Measurements from ENCODE around the gene ASB13.

DNA sequence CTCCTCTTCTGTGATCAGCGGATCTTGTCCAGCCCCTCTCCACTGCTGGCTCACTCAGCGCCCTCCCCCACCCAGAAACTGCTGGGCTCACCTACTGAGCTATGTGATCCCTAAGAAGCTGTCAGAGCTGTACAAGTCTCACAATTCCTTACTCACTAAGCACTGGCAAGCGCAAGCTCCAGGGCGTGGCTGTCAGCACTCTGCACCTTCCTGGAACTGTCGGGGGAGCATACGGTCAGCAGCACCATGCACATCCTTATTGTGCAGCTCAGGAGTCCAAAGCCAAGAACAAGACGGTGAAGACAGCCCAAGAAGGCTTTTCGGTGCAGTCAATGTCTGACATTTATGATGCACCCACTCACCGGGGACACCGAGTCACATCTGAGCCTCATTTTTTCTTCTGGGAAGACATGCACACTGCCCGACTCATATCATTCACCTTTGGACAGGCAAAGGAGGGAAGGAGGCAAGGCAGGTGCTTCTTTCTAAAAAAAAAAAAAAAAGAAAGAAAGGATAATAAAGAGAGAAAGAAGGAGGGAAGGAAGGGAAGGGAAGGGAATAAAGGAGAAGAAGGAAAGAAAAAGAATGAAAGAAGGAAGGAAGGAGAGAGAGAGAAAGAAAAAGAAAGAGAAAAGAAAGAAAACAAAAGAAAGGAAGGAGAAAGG is 56.3 kb downstream of the ASB13 start:
- no peak for TF ChIP-seq CREM (IDR thresholded peaks at IDR 0.05; ENCODE audit: low read depth)
- TF ChIP-seq, protein P1, sequence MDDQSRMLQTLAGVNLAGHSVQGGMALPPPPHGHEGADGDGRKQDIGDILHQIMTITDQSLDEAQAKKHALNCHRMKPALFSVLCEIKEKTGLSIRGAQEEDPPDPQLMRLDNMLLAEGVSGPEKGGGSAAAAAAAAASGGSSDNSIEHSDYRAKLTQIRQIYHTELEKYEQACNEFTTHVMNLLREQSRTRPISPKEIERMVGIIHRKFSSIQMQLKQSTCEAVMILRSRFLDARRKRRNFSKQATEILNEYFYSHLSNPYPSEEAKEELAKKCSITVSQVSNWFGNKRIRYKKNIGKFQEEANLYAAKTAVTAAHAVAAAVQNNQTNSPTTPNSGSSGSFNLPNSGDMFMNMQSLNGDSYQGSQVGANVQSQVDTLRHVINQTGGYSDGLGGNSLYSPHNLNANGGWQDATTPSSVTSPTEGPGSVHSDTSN (IDR thresholded peaks at IDR 0.05; ENCODE audit: insufficient replicate concordance, low read depth, low read length) = no peak
- TF ChIP-seq KDM1A (IDR thresholded peaks at IDR 0.05; ENCODE audit: borderline replicate concordance) = no peak
- TF ChIP-seq, protein P2, sequence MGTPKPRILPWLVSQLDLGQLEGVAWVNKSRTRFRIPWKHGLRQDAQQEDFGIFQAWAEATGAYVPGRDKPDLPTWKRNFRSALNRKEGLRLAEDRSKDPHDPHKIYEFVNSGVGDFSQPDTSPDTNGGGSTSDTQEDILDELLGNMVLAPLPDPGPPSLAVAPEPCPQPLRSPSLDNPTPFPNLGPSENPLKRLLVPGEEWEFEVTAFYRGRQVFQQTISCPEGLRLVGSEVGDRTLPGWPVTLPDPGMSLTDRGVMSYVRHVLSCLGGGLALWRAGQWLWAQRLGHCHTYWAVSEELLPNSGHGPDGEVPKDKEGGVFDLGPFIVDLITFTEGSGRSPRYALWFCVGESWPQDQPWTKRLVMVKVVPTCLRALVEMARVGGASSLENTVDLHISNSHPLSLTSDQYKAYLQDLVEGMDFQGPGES (IDR thresholded peaks at IDR 0.05) = no peak
- no peak for TF ChIP-seq CBFB (IDR thresholded peaks at IDR 0.05; ENCODE audit: low read depth)
- no peak for TF ChIP-seq POLR2A (IDR thresholded peaks at IDR 0.05; ENCODE audit: low read depth, low read length)
- TF ChIP-seq TAF1 (IDR thresholded peaks at IDR 0.05; ENCODE audit: borderline replicate concordance, low read depth, low read length) = no peak
- TF ChIP-seq BHLHE40 (IDR thresholded peaks at IDR 0.05; ENCODE audit: borderline replicate concordance in 1 of 2, low read depth in 2 of 2, low read length in 1 of 2) = no peak
- TF ChIP-seq EZH2 (IDR thresholded peaks at IDR 0.05; ENCODE audit: borderline replicate concordance, control insufficient read depth, low read depth, low read length) = no peak
- TF ChIP-seq, protein P3, sequence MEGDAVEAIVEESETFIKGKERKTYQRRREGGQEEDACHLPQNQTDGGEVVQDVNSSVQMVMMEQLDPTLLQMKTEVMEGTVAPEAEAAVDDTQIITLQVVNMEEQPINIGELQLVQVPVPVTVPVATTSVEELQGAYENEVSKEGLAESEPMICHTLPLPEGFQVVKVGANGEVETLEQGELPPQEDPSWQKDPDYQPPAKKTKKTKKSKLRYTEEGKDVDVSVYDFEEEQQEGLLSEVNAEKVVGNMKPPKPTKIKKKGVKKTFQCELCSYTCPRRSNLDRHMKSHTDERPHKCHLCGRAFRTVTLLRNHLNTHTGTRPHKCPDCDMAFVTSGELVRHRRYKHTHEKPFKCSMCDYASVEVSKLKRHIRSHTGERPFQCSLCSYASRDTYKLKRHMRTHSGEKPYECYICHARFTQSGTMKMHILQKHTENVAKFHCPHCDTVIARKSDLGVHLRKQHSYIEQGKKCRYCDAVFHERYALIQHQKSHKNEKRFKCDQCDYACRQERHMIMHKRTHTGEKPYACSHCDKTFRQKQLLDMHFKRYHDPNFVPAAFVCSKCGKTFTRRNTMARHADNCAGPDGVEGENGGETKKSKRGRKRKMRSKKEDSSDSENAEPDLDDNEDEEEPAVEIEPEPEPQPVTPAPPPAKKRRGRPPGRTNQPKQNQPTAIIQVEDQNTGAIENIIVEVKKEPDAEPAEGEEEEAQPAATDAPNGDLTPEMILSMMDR (IDR thresholded peaks at IDR 0.05 in 2 of 3, conservative IDR thresholded peaks at IDR 0.05 in 1 of 3; ENCODE audit: control insufficient read depth in 2 of 3, extremely low read depth in 1 of 3, insufficient read depth in 1 of 3, low read depth in 3 of 3, low read length in 3 of 3) = no peak
- no peak for TF ChIP-seq FOS (IDR thresholded peaks at IDR 0.05; ENCODE audit: borderline replicate concordance, extremely low read depth, insufficient read length)
- TF ChIP-seq RUNX3 (IDR thresholded peaks at IDR 0.05; ENCODE audit: low read length) = no peak
